Measurements from ENCODE around the gene UBQLN4. TPM values are rescaled to one million over a fixed set of nuclear protein-coding genes. Genes with fewer than 3 reads are reported as not detected.

Gene UBQLN4
- polyA plus RNA-seq, 1 of the 3 experiments (the other 2 are of a cell fraction) = 37.0 TPM

- Histone ChIP-seq H3K4me1 (ENCODE audit: control insufficient read depth in 1 of 2, insufficient read depth in 2 of 2, low read depth in 1 of 2, low read length in 1 of 2) (peaks cover 59 to 63% of the 10 kb centered on the region in 2 experiments), H3K4me3 (ENCODE audit: low read depth in 2 of 2, low read length in 1 of 2) (no peak overlapping the region), H3K27me3 (ENCODE audit: insufficient read depth) (no peaks in the 10 kb centered on the region), H4K20me1 (ENCODE audit: insufficient read depth) (no peaks in the 10 kb centered on the region), H3K9ac (peak overlapping the region; percentile 89; the same call in 1 of the 2 replicates), H3K36me3 (replicated peaks in 1 of 2; ENCODE audit: control insufficient read depth in 1 of 2, insufficient read depth in 2 of 2, low read length in 1 of 2) (no peaks in the 10 kb centered on the region), H3K79me2 (ENCODE audit: insufficient read depth) (peaks cover 56% of the 10 kb centered on the region), H3K4me2 (peak overlapping the region; percentile 73; the same call in 1 of the 2 replicates), H3K9me3 (no peaks in the 10 kb centered on the region), H3K9me2 (no peaks in the 10 kb centered on the region), H3K27ac (ENCODE audit: low read depth in 2 of 2, low read length in 1 of 2) (peak overlapping the region in 1 of 2 experiments; percentile 99; a peak in 3 of 4 replicates), H3F3A (replicated peaks; ENCODE audit: insufficient read depth) (peaks cover 35% of the 10 kb centered on the region), H2AFZ (ENCODE audit: low read depth) (no peak overlapping the region)
- CTCF ChIA-PET = interaction anchor here (1.1 to 29.6 kb wide), 3 partner anchors 11 to 29 kb away, joined by 3 to 1559 read pairs (median 21); partner anchors contain the start of gene LMNA
- 27% methylated on average over 2 of the region's 6 CpGs for WGBS (ENCODE audit: low lambda C conversion rate)
- TF ChIP-seq NFIC (IDR thresholded peaks at IDR 0.05; ENCODE audit: borderline replicate concordance) (peak; percentile 76), POLR2AphosphoS5 (IDR thresholded peaks at IDR 0.05; ENCODE audit: low read depth, low read length) (no peak)
- TF ChIP-seq, protein P1, sequence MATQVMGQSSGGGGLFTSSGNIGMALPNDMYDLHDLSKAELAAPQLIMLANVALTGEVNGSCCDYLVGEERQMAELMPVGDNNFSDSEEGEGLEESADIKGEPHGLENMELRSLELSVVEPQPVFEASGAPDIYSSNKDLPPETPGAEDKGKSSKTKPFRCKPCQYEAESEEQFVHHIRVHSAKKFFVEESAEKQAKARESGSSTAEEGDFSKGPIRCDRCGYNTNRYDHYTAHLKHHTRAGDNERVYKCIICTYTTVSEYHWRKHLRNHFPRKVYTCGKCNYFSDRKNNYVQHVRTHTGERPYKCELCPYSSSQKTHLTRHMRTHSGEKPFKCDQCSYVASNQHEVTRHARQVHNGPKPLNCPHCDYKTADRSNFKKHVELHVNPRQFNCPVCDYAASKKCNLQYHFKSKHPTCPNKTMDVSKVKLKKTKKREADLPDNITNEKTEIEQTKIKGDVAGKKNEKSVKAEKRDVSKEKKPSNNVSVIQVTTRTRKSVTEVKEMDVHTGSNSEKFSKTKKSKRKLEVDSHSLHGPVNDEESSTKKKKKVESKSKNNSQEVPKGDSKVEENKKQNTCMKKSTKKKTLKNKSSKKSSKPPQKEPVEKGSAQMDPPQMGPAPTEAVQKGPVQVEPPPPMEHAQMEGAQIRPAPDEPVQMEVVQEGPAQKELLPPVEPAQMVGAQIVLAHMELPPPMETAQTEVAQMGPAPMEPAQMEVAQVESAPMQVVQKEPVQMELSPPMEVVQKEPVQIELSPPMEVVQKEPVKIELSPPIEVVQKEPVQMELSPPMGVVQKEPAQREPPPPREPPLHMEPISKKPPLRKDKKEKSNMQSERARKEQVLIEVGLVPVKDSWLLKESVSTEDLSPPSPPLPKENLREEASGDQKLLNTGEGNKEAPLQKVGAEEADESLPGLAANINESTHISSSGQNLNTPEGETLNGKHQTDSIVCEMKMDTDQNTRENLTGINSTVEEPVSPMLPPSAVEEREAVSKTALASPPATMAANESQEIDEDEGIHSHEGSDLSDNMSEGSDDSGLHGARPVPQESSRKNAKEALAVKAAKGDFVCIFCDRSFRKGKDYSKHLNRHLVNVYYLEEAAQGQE (IDR thresholded peaks at IDR 0.05; ENCODE audit: low read depth, low read length) = no peak
- POLR2A ChIA-PET = interaction anchor here (1.5 to 1.9 kb wide), 2 partner anchors 12 to 24 kb away, joined by 3 to 6 read pairs; partner anchors contain the start of gene LMNA
- no peak for DNase-seq
These were observed 48.3 kb upstream of the UBQLN4 start for GRCh38 chr1:156101880-156102279.

- peak; percentile 28 for DNase-seq
- Histone ChIP-seq H3K9ac (no peak overlapping the region), H3K4me3 (ENCODE audit: low read depth in 2 of 2, low read length in 1 of 2) (no peak overlapping the region), H3K27ac (ENCODE audit: low read depth in 2 of 2, low read length in 1 of 2) (peak overlapping the region; percentile 1 to 99; a peak in 2 of 4 replicates), H3F3A (replicated peaks; ENCODE audit: insufficient read depth) (peaks cover 38% of the 10 kb centered on the region), H3K9me2 (no peaks in the 10 kb centered on the region), H3K36me3 (replicated peaks in 1 of 2; ENCODE audit: control insufficient read depth in 1 of 2, insufficient read depth in 2 of 2, low read length in 1 of 2) (no peaks in the 10 kb centered on the region), H3K4me1 (ENCODE audit: control insufficient read depth in 1 of 2, insufficient read depth in 2 of 2, low read depth in 1 of 2, low read length in 1 of 2) (peaks cover 48 to 58% of the 10 kb centered on the region in 2 experiments), H4K20me1 (ENCODE audit: insufficient read depth) (no peaks in the 10 kb centered on the region), H3K4me2 (0 out of 2 replicates have a peak overlapping the region, but pooled peaks have one; percentile 16), H3K79me2 (ENCODE audit: insufficient read depth) (peaks cover 65% of the 10 kb centered on the region), H3K27me3 (ENCODE audit: insufficient read depth) (no peaks in the 10 kb centered on the region), H2AFZ (ENCODE audit: low read depth) (no peak overlapping the region), H3K9me3 (no peaks in the 10 kb centered on the region)
- WGBS (ENCODE audit: low lambda C conversion rate) = 60% methylated on average over 4 of the region's 4 CpGs
- ChIA-PET CTCF (interaction anchor here (1.0 to 29.6 kb wide), 4 partner anchors 10 to 140 kb away, joined by 3 to 1559 read pairs (median 18); partner anchors contain the start of gene LMNA), POLR2A (interaction anchor here (1.5 kb wide), 1 partner anchor 26 kb away, joined by 3 read pairs; no protein-coding TSS in a partner anchor)
- TF ChIP-seq IRF3 (IDR thresholded peaks at IDR 0.05; ENCODE audit: low read depth, low read length) (no peak), NFIC (IDR thresholded peaks at IDR 0.05; ENCODE audit: borderline replicate concordance) (peak; percentile 50)
These were observed 46.8 kb upstream of the UBQLN4 start for GRCh38 chr1:156100205-156100995.
